ENCODE measurements around the gene MISP.

Gene MISP

GRCh38 chr19:748274-748598, 2.7 kb upstream of the MISP start:
- no peak for DNase-seq

GRCh38 chr19:749811-750210, 1.1 kb upstream of the MISP start:
- no peak for DNase-seq

GRCh38 chr19:751501-752341, 809 bp downstream of the MISP start:
- no peak for DNase-seq

GRCh38 chr19:752652-753517, 2.0 kb downstream of the MISP start:
- peak; percentile 16 for DNase-seq

GRCh38 chr19:754530-754929, 3.6 kb downstream of the MISP start:
- no peak for DNase-seq

- no peak for DNase-seq
Observed at GRCh38 chr19:755063-755462, 4.2 kb downstream of the MISP start.

GRCh38 chr19:756236-756635, 5.3 kb downstream of the MISP start:
- DNase-seq, result no peak

- DNase-seq, result no peak
Observed at GRCh38 chr19:756821-757688, 6.1 kb downstream of the MISP start.

GRCh38 chr19:757811-758668, 7.1 kb downstream of the MISP start:
- DNase-seq, result no peak

- DNase-seq, result no peak
Observed at GRCh38 chr19:763181-763580, 12.3 kb downstream of the MISP start.

- no peak for DNase-seq
Observed at GRCh38 chr19:763869-764268, 13.0 kb downstream of the MISP start.

GRCh38 chr19:764301-764700, 13.4 kb downstream of the MISP start:
- DNase-seq, result no peak

GRCh38 chr19:765179-765738, 14.3 kb downstream of the MISP start:
- no peak for DNase-seq

GRCh38 chr19:768424-768823, 17.5 kb downstream of the MISP start:
- DNase-seq, result no peak

GRCh38 chr19:769616-770015, 18.7 kb downstream of the MISP start:
- DNase-seq, result no peak

- peak; percentile 16 for DNase-seq
Observed at GRCh38 chr19:771332-771785, 20.4 kb downstream of the MISP start.

GRCh38 chr19:772063-772462, 21.2 kb downstream of the MISP start:
- no peak for DNase-seq

- no peak for DNase-seq
Observed at GRCh38 chr19:772730-773436, 22.0 kb downstream of the MISP start.

GRCh38 chr19:776549-776948, 25.6 kb downstream of the MISP start:
- DNase-seq, result no peak

- DNase-seq, result no peak
Observed at GRCh38 chr19:778910-779653, 28.2 kb downstream of the MISP start.

Measured in NCI-H2029 (cell line).